ENCODE data around the gene SCARF1. TPM values are rescaled to one million over a fixed set of nuclear protein-coding genes. Genes with fewer than 3 reads are reported as not detected.
A peak's percentile ranks its signal among the peaks of the same experiment; 100 is the strongest.

SCARF1 gene
- total RNA-seq, 3 donors from 2014 or later (not counting 1 experiment from before 2014, with no cell fraction given) = 0.59 to 3.1 (median 1.0) TPM

DNA sequence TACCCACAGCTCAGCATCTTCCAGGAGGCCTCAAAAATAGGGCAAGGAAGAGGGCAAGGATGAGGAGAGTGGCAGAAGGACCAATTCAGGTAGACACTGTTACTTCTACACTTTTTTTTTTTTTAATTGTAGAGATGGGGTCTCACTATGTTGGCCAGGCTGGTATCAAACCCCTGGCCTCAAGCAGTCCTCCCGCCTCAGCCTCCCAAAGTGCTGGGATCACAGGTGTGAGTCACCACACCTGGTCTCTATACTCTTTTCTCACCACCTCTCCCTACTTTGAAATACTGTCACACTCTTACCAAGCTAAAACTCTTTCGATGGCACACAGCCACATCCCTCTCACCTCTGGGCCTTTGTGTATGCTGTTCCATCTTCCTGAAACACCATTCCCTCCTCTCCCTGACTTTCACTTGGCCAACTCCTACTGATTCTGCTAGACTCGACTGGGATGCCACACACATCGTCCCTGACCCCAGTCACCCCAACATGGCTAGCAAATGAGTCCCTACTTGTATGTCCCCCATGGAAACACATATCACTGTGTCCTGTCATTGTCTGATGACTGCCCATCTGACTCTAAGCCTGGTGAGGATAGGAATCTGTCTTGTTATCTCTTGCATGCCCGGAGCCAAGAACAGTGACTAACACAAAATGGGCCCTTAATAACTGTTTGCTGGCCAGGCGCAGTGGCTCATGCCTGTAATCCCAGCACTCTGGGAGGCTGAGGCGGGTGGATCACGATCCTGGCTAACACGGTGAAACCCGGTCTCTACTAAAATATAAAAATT lies 9.7 kb downstream of the SCARF1 start:
- H3K4me3 Mint-ChIP-seq = no peak overlapping the region
- TF ChIP-seq, protein P1, sequence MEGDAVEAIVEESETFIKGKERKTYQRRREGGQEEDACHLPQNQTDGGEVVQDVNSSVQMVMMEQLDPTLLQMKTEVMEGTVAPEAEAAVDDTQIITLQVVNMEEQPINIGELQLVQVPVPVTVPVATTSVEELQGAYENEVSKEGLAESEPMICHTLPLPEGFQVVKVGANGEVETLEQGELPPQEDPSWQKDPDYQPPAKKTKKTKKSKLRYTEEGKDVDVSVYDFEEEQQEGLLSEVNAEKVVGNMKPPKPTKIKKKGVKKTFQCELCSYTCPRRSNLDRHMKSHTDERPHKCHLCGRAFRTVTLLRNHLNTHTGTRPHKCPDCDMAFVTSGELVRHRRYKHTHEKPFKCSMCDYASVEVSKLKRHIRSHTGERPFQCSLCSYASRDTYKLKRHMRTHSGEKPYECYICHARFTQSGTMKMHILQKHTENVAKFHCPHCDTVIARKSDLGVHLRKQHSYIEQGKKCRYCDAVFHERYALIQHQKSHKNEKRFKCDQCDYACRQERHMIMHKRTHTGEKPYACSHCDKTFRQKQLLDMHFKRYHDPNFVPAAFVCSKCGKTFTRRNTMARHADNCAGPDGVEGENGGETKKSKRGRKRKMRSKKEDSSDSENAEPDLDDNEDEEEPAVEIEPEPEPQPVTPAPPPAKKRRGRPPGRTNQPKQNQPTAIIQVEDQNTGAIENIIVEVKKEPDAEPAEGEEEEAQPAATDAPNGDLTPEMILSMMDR (IDR thresholded peaks at IDR 0.05) = no peak

DNA sequence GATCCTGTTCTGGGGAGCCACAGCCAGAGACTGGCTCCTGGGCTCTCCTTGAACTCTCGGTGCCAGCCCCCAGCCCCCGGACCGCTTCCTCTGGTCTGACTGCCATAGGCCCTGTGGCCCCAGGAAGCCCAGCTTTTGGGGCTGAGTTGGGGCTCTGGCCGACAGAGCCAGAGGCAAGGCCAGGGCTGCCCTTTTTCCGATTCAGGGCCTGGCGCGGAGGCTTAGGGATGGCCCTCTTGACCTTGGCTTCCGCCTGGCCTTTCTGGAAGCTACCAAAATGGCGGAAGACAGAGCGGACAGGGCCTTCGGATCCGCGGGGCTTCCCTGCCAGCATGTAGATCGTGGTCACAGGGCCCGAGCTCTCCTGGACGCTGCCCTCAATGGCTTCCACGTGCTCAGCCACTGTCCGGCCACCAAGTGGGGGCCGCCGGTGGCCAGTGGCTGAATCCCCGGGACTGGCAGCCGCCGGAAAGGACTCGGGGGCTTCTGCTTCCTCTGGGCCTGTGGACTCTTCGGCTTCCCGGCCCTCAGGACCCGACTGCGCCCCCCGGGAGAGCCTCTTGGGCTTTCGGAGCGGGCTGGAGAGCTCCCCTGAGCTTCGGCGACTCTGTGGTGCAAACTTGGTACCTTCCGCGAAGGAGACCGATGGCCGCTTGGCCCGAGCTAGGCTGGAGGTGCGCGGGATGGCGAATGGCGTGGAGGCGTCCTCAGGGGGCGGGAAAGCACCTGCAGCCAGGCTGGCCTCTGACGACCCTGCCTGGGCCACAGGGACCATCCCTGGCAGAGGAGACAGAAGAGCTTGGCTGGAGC lies 10.5 kb downstream of the SCARF1 start:
- Histone ChIP-seq H3K36me3 (ENCODE audit: control insufficient read depth, insufficient read depth, low read length) (no peaks in the 10 kb centered on the region), H3K9me3 (ENCODE audit: control insufficient read depth, insufficient read depth, low read length) (no peaks in the 10 kb centered on the region), H3K27me3 (ENCODE audit: control insufficient read depth, insufficient read depth, low read length) (no peaks in the 10 kb centered on the region), H3K27ac (ENCODE audit: low read length) (no peak overlapping the region), H3K4me3 (ENCODE audit: low read length) (no peak overlapping the region), H3K4me1 (ENCODE audit: control insufficient read depth, insufficient read depth, low read length) (peaks cover 5% of the 10 kb centered on the region)
- TF ChIP-seq, protein P1 (IDR thresholded peaks at IDR 0.05) = no peak
- H3K4me3 Mint-ChIP-seq = no peak overlapping the region
- 94% methylated on average over 45 of the region's 45 CpGs for whole genome bisulfite sequencing (ENCODE audit: insufficient coverage)
- H3K27me3 Mint-ChIP-seq (ENCODE audit: low read depth in 2 of 2) = peaks cover 0 to 7% of the 10 kb centered on the region in 2 donors
- H3K4me1 Mint-ChIP-seq = peaks cover 5 to 13% of the 10 kb centered on the region in 2 donors
- ATAC-seq (no peak), DNase-seq (no peak)
- intact Hi-C loops (cut with micrococcal nuclease) = loop anchor here (5.0 kb wide), 1 partner anchor 268 kb away; no protein-coding TSS in a partner anchor
- H3K9me3 Mint-ChIP-seq = no peaks in the 10 kb centered on the region
- no peaks in the 10 kb centered on the region for H3K36me3 Mint-ChIP-seq
- H3K27ac Mint-ChIP-seq = no peak overlapping the region

More for the DNA sequence above, 9.7 kb downstream of the SCARF1 start:
- Histone ChIP-seq H3K27me3 (ENCODE audit: control insufficient read depth, insufficient read depth, low read length) (no peaks in the 10 kb centered on the region), H3K4me3 (ENCODE audit: low read length) (no peak overlapping the region), H3K4me1 (ENCODE audit: control insufficient read depth, insufficient read depth, low read length) (peaks cover 3% of the 10 kb centered on the region), H3K36me3 (ENCODE audit: control insufficient read depth, insufficient read depth, low read length) (no peaks in the 10 kb centered on the region), H3K9me3 (ENCODE audit: control insufficient read depth, insufficient read depth, low read length) (no peaks in the 10 kb centered on the region), H3K27ac (ENCODE audit: low read length) (no peak overlapping the region)
- ATAC-seq = no peak
- H3K4me1 Mint-ChIP-seq = peaks cover 0 to 4% of the 10 kb centered on the region in 2 donors
- no peak overlapping the region for H3K27ac Mint-ChIP-seq
- 85% methylated on average over 10 of the region's 10 CpGs for WGBS (ENCODE audit: insufficient coverage)
- no peaks in the 10 kb centered on the region for H3K36me3 Mint-ChIP-seq
- no peaks in the 10 kb centered on the region for H3K9me3 Mint-ChIP-seq
- intact Hi-C loops (cut with micrococcal nuclease) = no loop called here
- H3K27me3 Mint-ChIP-seq (ENCODE audit: low read depth in 2 of 2) = peaks cover 0 to 4% of the 10 kb centered on the region in 2 donors
- DNase-seq = no peak

DNA sequence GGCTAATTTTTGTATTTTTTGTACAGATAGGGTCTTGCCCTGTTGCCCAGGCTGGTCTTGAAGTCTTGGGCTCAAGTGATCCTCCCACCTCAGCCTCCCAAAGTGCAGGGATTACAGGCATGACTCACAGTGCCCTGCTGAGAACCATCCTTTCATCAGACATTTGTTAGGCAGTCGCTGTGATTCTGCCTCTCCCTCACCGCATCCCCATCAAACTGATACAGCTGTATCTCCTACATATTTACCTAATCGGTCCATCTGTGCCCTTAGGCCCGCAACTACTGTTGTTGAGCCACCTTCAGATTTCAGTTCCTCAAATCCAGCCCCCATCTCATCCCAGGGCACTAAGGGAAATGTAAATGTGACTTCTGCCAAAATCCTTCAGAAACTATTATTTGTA lies 14.9 kb downstream of the SCARF1 start:
- WGBS (ENCODE audit: insufficient coverage) = 82% methylated on average over 4 of the region's 4 CpGs
- Histone ChIP-seq H3K27ac (ENCODE audit: low read length) (no peak overlapping the region), H3K36me3 (ENCODE audit: control insufficient read depth, insufficient read depth, low read length) (no peaks in the 10 kb centered on the region), H3K4me1 (ENCODE audit: control insufficient read depth, insufficient read depth, low read length) (peaks cover 33% of the 10 kb centered on the region), H3K9me3 (ENCODE audit: control insufficient read depth, insufficient read depth, low read length) (no peaks in the 10 kb centered on the region), H3K27me3 (ENCODE audit: control insufficient read depth, insufficient read depth, low read length) (no peaks in the 10 kb centered on the region), H3K4me3 (ENCODE audit: low read length) (no peak overlapping the region)
- Mint-ChIP-seq H3K27me3 (ENCODE audit: low read depth in 2 of 2) (peaks cover 7 to 13% of the 10 kb centered on the region in 2 donors), H3K36me3 (no peaks in the 10 kb centered on the region), H3K4me3 (peak overlapping the region; percentile 99), H3K4me1 (peaks cover 16 to 38% of the 10 kb centered on the region in 2 donors), H3K27ac (peak overlapping the region; percentile 84 to 99), H3K9me3 (no peaks in the 10 kb centered on the region)
- ATAC-seq = no peak
- DNase-seq = no peak
- TF ChIP-seq, protein P1 (IDR thresholded peaks at IDR 0.05) = no peak
- intact Hi-C loops (cut with micrococcal nuclease) = loop anchor here (5.0 kb wide), 1 partner anchor 263 kb away; no protein-coding TSS in a partner anchor

All from natural killer cell (primary cell).